BE2C (cell line): ENCODE data around the gene SUDS3.

Experiments
- DNase-seq: peaks from one replicate; pipeline ENCODE4 v3.0.0-alpha.2; 2020
- H3K27me3 ChIP-seq: fragments of 250-450 bp; sonication (Bioruptor Pico); 2 replicates; pipeline ENCODE4 v1.5.1; 2020; ENCODE audit warnings: mild to moderate bottlenecking
- H3K36me3 ChIP-seq: fragments of 250-450 bp; sonication (Bioruptor Pico); 2 replicates; pipeline ENCODE4 v1.5.1; 2020; ENCODE audit warnings: mild to moderate bottlenecking
- H3K4me1 ChIP-seq: fragments of 250-450 bp; sonication (Bioruptor Pico); 2 replicates; pipeline ENCODE4 v1.5.1; 2020
- H3K4me3 ChIP-seq: 2 replicates; pipeline ENCODE4 v1.5.1; 2011; ENCODE audit warnings: low read depth, low read length
- H3K9me3 ChIP-seq: fragments of 250-450 bp; sonication (Bioruptor Pico); 2 replicates; pipeline ENCODE4 v1.5.1; 2020
- CTCF ChIP-seq: IDR thresholded peaks from 2 replicates; pipeline ENCODE4 v1.5.1; 2012; ENCODE audit warnings: mild to moderate bottlenecking, low read depth, low read length

Gene SUDS3

GRCh38 chr12:118427819-118428218 lies 51.5 kb downstream of the SUDS3 start:
- H3K36me3 ChIP-seq = no peaks in the 10 kb centered on the region
- H3K9me3 ChIP-seq = no peaks in the 10 kb centered on the region
- DNase-seq = no peak

GRCh38 chr12:118428643-118429042 lies 52.3 kb downstream of the SUDS3 start:
- TF ChIP-seq CTCF = no peak
- Histone ChIP-seq H3K4me1 (no peaks in the 10 kb centered on the region), H3K27me3 (0 out of 2 replicates have a peak, but pooled peaks cover 4% of the 10 kb centered on the region), H3K36me3 (no peaks in the 10 kb centered on the region), H3K4me3 (no peak overlapping the region), H3K9me3 (no peaks in the 10 kb centered on the region)
- no peak for DNase-seq

More at GRCh38 chr12:118427819-118428218, 51.5 kb downstream of the SUDS3 start:
- Histone ChIP-seq H3K27me3 (0 out of 2 replicates have a peak, but pooled peaks cover 4% of the 10 kb centered on the region), H3K4me3 (no peak overlapping the region), H3K4me1 (no peaks in the 10 kb centered on the region)
- TF ChIP-seq CTCF = no peak

GRCh38 chr12:118429688-118430383 lies 53.5 kb downstream of the SUDS3 start:
- no peaks in the 10 kb centered on the region for H3K9me3 ChIP-seq
- peaks cover 4% of the 10 kb centered on the region; the same call in 1 of the 2 replicates for H3K27me3 ChIP-seq
- H3K36me3 ChIP-seq = no peaks in the 10 kb centered on the region
- no peak overlapping the region for H3K4me3 ChIP-seq
- no peak for DNase-seq
- no peaks in the 10 kb centered on the region for H3K4me1 ChIP-seq
- TF ChIP-seq CTCF = no peak

DNA sequence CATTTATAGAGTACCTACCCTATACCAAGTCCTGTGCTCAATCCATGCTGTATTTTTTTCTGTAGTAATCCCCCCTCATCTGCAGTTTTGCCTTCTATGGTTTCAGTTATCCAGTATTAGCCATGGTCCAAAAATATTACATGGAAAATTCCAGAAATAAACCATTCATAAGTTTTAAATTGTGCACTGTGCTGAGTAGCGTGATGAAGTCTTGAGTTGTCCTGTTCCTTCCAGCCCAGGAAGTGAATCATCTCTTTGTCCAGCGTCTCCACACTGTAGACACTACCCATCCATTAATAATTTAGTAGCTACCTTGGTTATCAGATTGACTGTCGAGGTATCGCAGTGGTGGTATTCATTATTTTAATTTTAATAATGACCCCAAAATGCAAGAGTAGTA lies 54.2 kb downstream of the SUDS3 start:
- Histone ChIP-seq H3K9me3 (no peaks in the 10 kb centered on the region), H3K27me3 (peaks cover 1% of the 10 kb centered on the region; the same call in 1 of the 2 replicates), H3K4me3 (no peak overlapping the region), H3K4me1 (no peaks in the 10 kb centered on the region), H3K36me3 (no peaks in the 10 kb centered on the region)
- no peak for DNase-seq
- no peak for TF ChIP-seq CTCF

DNA sequence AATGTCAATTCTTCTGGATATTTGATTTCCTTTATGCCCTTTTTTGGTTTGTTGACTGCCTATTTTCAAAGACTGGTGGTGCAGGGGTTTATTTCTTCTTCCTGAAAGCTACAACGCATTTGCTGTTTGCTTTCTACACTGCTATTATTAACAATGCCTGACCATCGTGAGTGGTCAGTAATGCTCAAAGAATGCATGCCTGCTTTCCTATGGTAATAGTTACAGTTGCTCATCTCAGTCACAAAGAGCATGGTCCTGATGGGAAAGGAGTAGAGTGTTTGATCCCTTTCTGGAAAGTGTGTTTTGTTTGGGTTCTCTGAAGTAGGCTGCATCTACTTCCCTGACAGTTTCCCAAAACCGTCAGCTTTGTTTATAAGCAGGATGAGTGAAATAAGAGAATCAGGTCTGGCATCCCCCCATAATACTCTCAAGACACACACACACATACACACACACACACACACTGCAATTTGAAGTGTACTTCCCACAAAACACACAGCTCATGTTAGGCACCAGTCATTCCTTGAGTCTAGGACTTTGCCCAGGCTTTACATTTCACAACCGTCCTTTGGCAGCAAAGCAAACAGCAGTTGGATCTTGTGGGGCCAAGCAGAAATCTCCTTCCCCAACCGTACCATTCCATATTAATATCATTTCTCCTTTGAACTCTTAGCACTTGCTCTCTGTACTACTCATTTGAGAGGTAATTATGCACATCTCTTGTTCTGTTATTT lies 56.6 kb downstream of the SUDS3 start:
- Histone ChIP-seq H3K4me3 (no peak overlapping the region), H3K27me3 (peaks cover 6% of the 10 kb centered on the region; the same call in 1 of the 2 replicates), H3K9me3 (no peaks in the 10 kb centered on the region), H3K36me3 (no peaks in the 10 kb centered on the region), H3K4me1 (no peaks in the 10 kb centered on the region)
- no peak for DNase-seq
- TF ChIP-seq CTCF = no peak
